ENCODE results near the gene GAB2.

GAB2 gene

DNA sequence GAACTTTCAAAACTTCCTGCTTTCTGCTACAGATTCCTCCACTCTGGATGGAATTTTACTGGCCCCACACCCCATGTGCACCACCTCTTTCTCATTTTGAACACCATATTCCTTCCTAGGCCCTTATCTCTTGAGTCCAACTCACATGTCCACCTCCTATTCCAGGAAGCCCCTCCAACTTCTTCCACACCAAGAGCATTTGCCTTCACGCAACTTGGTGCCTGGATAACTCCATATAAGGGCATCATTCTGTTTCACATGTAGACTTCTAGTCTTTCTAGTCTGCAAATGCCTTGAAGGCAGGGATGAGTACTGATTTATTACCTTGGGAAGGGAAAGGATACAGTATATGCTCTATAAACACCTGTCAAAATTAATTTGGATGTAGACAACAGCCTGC, 17.5 kb downstream of the GAB2 start:
- no peak for DNase-seq (ENCODE audit: low read depth)

DNA sequence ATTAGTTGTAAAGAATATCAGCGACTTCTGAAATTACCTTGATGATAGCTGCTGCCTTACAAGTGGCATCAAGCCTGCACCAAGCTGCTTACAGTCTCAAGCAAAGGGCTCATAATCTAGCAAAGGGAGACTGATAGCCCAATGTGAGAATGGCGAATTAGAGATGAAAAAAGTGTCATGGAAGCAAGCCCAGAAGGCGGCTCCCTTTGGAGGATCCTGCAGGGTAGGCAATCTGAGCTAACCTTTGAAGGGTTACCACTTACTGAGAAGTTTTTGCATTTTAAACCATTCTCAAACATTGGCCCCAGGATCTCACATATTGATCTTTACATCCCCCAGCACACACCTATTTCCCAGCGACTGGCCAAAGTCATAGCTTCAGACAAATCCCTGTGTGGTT, 18.5 kb downstream of the GAB2 start:
- DNase-seq (ENCODE audit: low read depth), result no peak

DNA sequence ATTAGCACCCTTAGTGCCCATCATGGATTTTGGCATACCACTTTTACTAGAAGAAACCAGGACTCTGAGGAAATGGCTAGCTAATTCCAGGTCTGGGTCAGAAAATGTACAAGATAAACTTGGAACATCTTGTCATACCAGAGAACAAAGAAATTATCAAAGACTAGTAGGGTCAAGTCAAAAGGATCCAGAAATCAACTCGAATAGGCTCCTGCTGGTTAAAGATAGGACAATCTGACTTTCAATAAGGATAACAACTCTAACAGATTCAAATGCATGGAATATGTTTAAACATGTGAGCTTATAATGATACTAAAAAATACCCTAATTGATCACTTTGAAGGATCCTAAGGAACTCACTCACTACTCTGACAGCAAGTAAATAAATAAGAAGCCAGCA, 18.9 kb downstream of the GAB2 start:
- DNase-seq (ENCODE audit: low read depth), result no peak

- DNase-seq (ENCODE audit: low read depth), result no peak
Observed at GRCh38 chr11:78397398-78397797, 20.2 kb downstream of the GAB2 start.

DNA sequence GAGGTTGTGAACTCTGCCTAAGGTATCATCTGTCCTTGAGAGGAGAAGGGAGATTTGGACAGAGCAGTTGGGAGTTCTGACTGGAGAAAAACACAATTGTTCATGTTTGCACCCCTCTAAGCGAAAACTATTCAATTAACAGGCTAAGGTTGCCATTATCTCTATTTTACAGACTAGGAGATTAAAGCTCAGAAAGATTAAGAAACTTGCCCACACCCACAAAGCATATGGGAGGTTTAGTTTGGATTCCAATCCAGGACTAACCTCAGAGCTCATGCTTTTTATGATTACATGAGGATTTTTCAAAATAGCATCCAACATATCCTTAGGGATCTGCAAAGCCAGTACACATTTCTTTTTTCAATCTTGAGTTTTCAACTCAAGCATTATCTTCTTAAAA, 22.0 kb downstream of the GAB2 start:
- DNase-seq (ENCODE audit: low read depth), result no peak

GRCh38 chr11:78392854-78393253, 24.8 kb downstream of the GAB2 start:
- no peak for DNase-seq (ENCODE audit: low read depth)

DNA sequence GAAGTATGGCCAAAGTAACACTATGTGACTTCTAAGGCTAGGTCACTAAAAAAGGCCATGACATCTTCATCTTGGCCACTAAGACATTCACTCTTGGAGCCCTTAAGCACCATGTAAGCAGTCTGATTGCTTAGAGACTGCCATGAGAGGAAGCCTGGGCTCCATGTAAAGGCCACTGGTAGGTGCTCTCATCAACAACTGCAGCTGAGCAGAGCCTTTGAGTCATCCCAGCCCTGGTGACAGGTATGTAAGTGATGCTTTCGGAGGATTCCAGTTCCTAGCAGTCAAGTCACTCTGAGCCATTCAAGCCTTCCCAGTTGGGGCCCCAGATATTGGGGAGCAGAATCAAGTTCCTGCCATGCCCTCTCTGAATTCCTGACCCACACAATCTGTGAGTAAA, 26.2 kb downstream of the GAB2 start:
- DNase-seq (ENCODE audit: low read depth), result no peak

GRCh38 chr11:78390809-78391208, 26.8 kb downstream of the GAB2 start:
- DNase-seq (ENCODE audit: low read depth), result no peak

- no peak for DNase-seq (ENCODE audit: low read depth)
Observed at GRCh38 chr11:78386215-78386941, 31.2 kb downstream of the GAB2 start.

DNA sequence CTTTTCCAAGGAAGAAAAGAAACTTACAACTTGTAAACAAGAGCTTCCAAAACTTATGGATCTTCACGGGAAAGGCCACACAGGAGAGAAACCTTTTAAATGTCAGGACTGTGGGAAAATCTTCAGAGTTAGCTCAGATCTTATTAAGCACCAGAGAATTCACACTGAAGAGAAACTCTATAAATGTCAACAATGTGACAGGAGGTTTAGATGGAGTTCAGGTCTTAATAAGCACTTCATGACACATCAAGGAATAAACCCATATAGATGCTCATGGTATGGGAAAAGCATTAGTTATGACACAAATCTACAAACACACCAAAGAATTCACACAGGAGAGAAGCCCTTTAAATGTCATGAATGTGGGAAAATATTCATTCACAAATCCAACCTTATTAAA, 32.4 kb downstream of the GAB2 start:
- DNase-seq (ENCODE audit: low read depth), result no peak

GRCh38 chr11:78384231-78384630, 33.4 kb downstream of the GAB2 start:
- DNase-seq (ENCODE audit: low read depth), result no peak

DNA sequence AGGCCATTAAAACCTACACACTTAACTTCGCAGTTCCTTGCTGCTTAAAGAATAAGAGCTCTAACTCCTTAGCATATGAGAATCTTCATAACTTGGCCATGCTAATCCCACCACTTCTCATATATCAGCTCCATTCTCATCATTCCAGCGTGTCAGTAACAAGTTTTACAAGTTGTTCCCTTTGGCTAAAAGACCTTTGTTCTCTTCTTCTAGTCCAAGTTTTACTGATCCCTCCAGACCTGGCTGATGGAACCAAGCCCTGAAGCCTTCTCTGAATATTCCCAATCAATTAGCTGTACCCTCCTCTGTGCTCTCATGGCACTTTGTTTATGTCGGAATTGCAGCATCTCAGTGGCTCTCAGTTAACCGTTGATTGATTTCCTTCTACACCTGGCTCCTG, 35.8 kb downstream of the GAB2 start:
- no peak for DNase-seq (ENCODE audit: low read depth)

GRCh38 chr11:78380615-78381051, 37.0 kb downstream of the GAB2 start:
- no peak for DNase-seq (ENCODE audit: low read depth)

GRCh38 chr11:78379039-78379670, 38.5 kb downstream of the GAB2 start:
- no peak for DNase-seq (ENCODE audit: low read depth)

DNA sequence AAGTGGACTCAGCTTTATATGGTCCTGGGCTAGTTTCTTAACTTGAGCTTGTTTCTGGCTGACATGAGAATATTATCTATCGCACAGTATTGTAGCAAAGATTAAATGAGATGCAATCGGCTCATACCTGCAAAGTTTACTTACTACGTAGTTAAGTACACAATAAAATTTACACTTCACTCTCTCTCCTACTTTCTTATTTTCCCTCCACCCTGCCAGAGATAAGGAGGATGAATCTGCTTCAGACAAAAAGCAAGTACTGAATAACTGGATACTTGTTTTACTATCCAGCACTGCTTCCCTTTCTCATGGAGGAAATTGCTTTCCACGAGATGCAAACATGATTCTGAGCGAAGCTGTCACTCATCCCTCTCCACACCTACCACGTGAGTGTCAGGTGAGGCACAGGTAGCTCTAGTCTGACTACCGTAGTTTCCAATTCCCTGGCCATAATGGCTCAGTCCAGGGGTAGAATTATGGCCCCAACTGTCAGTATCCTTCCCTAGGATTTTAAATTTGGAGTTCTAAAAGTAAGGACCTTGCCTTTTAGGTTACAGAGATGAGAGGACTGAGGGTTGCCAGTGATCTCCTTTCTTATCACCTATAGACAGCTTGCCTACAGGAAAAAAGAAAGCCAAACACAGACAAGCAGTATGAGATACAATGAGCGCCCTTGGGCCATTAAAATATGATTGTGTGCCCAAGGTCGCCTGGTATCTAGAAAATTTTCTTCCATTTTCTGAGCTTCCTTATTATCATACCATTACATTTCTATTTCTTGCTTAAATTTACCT, 39.8 kb downstream of the GAB2 start:
- no peak for DNase-seq (ENCODE audit: low read depth)

GRCh38 chr11:78376858-78377257, 40.8 kb downstream of the GAB2 start:
- DNase-seq (ENCODE audit: low read depth), result no peak

DNA sequence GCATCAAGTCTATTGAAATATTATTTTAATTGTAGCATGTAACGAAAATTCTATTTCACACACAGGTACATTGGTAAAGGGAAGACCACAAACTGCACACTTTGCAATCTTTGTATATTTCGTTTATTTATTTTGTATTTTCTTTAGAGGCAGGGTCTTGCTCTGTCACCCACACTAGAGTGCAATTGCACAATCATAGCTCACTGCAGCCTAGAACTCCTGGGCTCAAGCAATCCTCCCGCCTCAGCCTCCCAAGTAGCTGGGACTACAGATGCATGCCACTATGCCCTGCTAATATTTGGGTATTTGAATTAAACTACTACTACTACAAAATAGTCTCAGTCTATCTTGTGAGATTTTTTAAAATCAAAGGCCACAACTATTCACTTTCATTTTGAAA, 42.7 kb downstream of the GAB2 start:
- DNase-seq (ENCODE audit: low read depth), result no peak

DNA sequence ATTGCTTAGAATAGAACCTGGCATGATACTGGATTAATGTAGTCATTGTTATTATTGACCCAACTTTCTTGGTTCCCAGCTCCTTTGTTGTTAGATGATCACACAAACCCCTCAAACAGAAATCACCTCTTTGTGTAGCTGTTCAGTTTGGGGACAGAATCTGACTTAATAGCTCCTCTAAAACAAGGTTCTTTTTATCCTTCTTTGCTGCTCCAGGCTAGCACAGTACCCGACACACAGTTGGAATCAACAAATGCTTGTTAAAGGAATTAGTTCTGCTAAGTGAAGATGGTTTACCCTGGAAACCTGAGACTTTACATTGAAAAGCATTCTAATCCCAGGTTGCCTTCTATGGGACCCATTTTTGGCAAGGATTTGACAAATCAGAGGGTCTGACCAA, 43.9 kb downstream of the GAB2 start:
- no peak for DNase-seq (ENCODE audit: low read depth)

- no peak for DNase-seq (ENCODE audit: low read depth)
Observed at GRCh38 chr11:78372114-78372768, 45.4 kb downstream of the GAB2 start.

DNA sequence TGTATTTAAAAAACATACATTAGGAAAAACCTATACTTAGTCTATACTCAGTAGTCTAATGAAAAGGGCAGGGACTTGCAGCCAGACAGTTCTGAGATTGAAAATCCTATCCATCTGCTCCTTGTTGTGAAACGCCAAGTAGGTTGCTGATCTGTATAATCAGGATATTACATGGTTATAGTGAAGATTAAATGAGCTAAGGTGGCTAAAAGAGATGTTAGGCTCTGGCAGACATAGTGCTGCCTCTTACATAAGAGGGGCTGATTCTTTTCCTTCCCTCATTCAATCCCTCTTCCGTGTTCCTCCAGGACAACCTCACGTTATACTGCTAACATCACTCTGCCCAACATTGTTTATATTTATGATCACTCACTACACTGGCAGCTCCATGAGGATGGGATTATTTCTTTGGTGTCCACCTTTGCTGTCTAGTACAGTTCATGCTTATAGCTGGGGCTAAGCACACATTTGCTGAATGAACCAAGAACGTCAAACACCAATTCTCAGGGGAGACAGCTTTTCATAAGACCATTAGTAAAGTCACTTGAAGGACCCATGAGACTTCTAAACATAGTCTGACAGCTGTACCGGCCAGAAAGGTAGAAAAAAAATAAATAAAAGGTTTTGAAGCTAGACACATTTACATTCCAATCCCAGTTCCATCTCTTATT, 46.3 kb downstream of the GAB2 start:
- DNase-seq (ENCODE audit: low read depth), result no peak

GRCh38 chr11:78370406-78371172, 47.0 kb downstream of the GAB2 start:
- DNase-seq (ENCODE audit: low read depth), result no peak
